GM19455 (cell line): ENCODE measurements around the gene SFXN5.

Source experiments
- ATAC-seq: cut with Tn5 transposase; IDR thresholded peaks from one replicate; pipeline ENCODE4 v1.9.1; 2021; ENCODE audit not compliant: unreplicated experiment

Gene SFXN5

DNA sequence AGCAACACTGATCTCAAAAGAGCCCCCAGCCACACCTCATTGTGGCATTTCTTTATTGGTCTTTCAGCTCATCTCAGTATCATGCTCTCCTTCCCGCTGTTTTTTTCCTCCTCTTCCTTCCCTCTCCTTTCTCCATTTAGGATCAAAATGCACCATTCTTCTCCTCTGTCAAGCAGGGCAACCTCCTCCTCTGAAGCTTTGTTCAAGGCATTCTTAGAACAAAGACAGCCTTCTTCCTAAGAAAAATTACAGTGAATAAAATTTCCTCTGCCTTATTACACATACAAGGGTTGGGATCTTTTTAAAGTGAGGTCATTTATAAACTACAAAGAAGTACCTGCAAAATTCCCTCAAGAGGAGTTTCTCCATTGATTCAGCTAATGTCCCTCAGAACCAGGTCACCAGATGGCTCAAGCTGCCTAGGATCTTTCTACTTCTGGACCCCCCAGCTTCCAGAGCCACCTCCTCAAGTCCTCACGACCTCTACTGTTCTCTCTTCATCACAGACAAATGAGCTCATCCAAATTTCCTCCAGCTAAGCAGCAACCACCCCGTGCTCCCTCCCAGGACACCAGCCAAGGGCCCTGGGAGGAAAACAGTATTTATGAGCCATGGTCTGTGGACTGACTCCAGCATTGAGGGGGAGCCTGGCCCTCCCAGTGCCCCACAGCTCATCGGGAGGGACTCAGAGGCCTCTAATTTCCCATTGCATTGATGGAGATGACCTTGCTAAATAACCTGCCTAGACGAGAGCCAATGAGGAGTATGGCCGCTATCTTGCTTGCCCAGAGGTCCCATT is 18.0 kb downstream of the SFXN5 start:
- no peak for ATAC-seq

DNA sequence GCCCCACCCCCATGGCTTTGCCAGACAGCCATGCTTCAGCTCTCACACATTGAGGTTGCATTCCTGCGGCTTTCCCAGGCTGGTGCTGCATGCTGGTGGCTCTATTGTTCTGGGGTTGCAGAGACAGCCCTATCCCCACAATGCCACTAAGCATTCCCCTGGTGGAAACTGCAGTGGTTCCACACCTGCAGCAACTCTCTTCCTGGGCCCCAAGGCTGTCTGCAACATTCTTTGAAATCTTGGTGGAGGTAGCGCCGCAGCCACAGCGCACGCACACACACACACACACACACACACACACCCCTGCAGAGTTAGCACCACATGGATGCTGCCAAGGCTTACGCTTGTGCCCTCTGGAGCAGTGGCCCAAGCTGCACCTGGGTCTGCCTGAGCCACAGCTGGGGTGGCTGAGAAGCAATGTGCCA is 21.4 kb downstream of the SFXN5 start:
- no peak for ATAC-seq

DNA sequence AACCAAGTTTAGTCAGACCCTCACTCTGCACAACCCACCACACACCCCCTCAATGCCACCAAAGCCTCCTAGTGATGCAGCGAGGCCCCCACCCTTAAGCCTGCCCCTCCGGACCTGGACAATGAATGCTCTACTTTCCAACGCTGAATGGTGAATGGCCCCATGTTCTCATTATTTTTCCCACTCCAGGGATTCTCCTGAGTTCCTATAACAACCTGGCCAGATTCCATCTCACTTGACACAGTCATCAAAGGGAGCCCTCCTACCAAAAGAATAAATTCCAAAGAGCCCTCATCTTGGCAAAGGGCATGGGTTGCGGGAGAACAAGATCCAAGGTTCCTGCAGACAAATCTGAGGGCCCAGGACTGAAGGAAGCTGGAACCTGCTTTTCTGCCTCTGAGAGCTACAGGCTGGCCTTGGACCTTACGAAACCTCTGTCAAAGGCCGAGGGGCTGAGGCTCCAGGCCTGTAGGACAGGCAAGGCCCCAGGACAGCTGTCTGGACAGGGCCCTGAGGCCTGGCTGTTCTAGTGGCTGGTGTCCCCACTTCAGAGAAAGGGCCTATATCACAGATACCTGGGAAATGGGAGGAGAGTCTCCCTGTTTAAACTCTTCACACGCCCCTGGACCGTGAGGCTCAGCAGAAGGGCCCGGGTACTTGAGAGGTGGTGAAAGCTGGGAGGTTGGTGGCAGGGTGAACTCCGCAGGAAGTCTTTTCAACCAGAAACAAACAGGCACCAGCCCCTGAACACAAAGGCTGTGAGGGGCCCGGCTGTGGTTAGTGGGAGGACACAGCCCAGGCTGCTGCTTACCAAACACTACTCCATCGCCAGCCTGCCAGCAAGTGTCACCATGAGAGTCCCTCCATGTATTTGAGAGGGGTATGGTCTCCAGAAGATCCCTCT is 27.3 kb downstream of the SFXN5 start:
- ATAC-seq = no peak

DNA sequence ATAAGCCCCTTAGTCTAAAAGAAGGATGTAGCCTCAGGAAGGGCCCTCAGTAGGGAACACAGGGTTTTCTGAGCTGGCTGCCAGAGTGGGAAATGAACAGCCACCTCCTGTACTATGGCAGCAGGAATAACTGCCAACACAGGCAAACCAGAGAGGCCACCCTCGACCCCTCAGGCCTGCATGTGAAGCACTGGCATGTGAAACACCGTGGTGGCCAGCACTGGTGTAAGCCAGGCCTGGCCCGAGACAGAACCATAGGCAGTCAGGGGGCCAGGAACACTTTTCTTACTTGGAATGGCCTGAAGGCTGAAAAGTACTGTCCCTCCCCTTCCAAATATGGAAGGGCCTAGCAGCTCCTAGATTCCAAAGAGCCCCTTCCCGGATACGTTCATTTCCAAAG is 28.2 kb downstream of the SFXN5 start:
- no peak for ATAC-seq

DNA sequence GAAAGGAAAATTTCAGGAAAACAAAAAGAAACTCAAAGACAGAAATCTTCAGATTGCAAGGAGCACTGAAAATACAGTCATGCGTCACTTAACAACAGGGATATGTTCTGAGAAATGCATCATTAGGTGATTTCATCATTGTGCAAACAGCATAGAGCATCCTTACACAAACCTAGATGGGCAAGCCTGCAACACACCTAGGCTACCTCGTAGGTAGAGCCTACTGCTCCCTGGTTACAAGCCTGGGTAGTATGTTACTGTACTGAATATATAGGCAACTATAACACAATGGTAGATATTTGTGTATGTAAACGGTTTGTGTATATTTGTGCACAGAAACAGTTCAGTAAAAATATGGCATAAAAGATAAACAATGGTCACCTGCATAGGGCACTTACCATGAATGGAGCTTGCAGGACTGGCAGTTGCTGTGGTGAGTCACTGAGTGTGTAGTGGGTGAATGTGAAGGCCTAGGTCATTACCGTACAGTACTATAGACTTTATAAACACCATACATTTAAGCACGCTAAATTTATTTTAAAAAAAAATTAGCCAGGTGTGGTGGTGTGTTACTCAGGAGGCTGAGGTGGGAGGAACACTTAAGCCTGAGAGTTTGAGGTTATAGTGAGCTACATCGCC is 33.4 kb downstream of the SFXN5 start:
- no peak for ATAC-seq

DNA sequence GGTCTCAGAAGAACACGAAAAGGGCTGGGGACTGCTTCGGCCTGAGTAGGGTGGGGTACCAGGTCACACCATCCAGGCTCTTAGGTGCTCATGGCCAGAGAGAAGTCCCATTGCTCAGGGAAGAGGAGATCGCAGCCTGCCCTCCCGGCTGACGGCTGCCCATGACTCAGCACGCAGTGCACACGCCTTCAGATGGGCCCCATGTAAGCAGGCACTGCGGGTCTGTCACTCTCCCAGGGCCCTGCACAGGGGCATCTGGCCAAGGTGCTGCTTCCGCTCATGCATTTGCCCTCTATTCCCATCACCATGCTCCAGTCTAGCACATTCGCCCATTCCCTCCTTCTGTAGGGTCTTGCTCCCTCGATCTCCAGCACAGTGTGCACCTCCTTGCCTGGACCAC is 34.7 kb downstream of the SFXN5 start:
- no peak for ATAC-seq

DNA sequence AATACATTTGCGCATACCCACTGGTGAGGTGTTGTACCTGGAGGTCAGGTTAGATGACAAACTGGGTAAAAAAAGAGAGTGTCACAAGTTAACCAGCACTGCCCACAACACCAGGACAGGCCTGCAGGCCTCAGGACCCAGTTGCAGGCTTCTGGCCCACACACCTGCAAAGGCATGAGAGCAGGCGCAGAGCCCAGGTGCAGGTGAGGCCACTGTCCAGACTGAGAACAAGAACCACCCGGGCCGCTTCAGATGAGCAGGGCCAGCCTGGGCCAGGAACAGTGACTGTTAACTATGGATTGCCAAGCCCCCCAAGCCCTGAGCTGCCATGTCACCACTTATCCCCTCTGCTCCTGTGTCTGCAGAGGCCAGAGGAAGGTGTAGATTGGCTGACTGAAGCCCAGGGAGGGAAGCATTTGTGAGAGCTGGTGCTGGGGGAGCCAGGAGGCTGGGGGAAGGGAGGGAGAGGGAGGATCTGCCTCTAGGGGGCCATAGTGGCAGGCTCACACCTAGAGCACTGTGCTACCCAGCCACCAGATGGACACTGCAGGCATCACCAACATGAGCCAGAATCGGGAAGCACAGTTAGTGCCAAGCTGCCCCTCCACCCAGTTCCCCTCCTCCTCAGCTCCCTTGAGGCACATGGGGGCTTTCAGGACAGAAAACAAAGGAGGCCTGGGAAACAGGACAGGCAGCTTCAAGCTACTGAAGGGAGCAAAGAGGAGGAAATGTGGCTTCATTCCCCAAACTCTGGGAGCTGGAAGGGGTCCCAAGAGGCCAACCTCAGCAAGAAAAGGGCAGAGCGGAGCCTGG is 35.4 kb downstream of the SFXN5 start:
- ATAC-seq = no peak

DNA sequence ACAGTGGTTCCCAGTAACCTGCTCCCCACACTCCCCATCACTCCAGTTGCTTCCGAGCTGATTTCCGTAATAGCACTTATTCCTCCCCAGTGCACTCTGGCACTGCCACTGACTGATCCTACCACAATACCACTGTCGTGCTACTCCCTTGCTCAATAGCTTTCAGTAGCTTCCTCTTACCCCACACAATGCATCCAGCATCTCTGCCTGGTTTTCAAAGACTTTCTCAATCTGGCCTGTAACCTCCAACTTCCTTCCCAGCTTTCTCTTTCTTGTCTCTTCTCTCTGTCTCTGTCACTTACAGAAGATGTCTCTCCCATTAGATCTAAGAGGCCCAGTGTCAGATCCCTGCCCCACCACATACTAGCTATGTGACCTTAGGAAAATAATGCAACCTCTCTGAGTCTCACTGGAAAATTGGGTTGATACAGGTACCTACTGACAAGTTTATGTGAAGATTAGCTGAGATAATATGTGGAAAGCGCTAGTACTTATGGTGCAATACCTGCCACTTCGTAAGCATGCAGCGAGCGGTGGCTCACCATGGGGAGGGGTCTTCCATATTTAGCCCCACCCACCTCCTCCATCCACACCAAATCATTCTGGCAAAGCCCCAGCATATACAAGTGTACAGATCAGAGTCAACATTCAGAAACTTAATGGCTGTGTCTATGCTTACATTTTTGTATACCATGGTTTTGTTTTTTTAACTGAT is 36.7 kb downstream of the SFXN5 start:
- no peak for ATAC-seq

DNA sequence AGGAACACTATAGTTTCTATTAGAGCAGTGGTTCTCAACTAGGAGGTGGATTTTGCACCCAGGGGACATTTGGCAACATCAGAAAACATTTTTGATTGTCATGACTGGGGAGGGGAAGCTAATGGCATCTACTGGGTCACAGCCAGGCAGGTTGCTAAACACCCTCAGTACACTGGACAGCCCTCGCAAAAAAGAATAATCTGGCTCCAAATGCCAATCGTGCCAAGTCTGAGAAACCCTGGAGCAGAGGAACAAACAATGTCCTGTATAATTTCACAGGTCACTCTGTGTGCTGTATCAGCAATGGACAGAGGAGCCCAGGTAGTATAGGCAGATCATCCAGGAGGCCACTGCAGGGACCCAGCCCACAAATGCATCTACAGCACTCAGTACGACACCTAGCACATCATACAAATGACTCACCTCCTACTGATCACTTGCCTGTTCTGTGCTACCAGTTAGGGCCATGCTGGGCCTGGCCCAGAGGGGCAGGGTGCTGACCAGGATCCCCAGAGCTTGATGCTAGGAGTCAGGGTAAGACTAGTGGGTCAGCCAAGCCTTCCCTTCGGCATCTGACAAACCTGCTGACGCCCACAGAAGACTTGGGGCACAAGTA is 37.6 kb downstream of the SFXN5 start:
- no peak for ATAC-seq

DNA sequence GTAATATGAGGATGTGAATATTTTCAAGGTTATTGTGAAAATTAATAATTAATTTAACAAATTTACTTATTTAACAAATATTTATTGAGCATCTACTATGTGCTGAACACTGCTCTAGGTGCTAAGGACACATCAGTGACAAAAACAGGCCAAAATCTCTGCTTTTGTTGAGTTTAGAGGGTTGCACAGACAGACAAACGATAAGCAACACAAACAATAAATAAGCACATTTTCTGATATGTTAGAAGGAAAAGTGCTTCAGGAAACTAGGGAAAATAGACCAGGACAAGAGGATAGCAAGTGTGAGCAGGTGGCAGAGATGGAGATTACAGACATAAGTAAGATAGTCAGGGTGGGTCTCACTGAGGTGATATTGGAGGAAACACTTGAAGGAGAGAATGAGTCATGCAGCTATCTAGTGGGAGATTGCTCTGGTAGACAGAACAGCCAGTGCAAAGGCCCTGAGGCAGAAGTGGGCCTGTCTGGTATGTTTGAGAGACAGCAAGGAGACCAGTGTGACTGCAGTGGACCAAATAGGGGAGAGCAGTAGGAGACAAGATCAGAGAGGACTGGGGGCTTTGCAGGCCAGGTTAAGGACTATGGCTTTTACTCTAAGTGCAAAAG is 38.3 kb downstream of the SFXN5 start:
- no peak for ATAC-seq

DNA sequence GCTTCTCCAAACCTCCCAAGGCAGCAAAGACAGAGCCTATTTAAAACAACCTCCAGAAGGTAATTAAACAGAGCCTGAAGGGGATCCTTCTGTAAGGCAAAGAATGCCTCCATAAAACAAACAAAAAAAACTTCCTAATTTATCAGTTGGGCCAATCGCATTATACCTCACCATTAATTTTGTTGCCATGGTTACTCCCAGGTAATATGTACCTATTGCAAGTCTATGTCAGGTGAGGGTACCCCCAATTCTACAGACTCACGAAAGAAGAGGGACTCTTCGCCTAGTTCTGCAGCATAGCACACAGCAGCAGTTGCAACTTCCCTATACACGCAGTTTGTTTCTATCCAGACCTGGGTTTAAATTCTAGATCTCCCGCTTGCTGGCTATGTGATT is 38.8 kb downstream of the SFXN5 start:
- no peak for ATAC-seq

DNA sequence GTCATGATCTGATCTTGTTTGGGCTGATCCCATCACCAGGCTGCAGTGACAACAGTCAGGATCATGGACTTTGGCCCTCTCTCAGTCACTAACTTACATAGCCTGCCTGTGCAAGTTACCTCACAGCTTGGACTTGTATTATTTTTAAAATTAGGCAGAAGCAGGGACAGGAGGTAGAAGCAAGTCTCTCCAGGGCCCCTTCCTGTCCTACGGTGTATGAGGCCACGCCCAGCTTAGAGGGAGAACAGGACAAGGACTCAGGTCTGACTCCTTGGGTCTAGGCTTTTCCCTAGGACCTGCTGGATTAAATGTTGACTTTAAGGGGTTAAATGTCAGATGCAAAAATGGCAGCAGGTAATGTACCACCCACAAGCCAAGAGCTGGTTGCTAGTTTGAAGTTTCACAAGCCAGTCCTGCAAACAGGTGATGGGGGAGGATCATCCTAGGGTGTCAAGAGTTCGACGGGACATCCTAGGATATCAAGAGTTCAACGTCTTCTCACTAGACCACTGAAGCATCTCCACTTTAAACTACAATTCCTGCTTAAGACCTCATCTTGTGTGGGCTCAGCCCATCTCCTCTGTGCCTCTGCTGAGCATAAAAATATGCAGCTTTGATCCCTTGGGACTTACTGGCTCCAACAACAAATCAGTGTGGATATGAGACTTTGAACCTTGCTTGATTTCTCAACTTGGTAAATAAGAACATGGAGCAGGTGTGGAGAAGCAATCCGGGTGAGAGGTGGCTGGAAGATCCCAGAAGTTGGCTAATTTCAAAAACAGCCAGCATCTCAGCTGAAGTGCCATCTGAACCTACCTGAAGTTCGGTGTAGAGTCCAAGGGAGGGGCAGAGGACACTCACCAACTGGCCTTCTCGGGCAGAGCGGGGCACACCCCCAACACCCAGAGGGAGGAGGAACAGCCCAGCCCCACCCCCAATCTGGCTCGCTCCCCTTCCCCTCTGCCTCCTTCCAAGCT is 39.5 kb downstream of the SFXN5 start:
- no peak for ATAC-seq

DNA sequence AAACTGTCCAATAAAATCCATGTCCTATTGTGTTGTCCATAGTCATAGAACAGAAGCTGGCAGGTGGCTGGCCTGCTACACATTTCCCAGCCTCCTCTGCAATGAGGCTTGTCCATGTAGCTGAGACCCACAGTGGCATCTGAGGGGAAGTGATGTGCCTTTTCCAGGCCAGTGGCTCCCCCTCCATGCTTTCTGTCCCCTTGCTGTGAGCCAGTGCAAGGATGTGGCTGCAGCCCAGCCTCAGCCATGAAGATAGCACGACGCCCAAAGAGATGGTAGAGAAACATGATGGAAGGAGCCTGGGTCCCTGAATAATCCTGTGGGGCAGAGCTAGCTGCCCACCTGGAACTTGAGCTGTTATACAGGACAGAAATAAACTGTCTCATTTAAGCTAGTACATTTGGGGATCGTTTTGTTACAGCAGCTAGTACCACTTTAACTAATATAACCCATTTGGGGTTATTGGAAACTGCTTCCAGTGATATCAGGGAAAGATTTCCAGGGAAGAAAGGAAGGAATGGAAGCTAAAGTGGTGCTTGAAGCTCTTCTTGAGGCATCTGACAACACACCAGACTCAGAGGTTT is 40.3 kb downstream of the SFXN5 start:
- ATAC-seq = no peak

DNA sequence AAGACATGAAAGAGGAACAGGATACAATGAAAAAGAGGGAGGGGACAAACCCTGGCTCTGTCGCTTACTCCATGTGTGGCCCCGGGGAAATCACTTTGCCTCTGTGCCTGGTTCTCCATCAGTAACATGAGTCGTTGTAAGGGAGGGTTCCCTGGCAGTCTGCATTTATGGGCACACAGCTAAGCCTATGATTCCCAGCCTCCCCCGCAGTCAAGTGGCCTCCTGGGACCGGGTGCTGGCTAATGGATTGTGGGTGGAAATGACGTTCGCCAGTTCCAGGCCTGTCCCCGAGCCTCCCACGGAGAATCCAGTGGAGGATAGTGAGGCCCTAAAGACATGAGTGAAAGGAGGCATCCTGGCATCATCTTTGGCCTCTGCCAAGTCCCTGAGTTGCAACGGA is 42.7 kb downstream of the SFXN5 start:
- ATAC-seq = no peak

DNA sequence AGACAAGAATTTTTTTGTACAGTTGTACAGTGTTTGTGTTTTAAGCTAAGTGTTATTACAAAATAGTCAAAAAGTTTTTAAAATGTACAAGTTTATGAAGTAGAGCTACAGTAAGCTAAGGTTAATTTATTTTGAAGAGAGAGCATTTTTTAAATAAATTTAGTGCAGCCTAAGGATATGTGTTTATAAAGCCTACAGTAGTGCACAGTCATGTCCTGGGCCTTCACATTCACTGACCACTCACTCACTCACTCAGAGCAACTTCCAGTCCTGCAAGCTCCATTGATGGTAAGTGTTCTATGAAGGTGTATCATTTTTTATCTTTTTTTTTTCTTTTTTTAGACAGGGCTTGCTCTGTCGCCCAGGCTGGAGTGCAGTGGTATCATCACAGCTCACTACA is 44.2 kb downstream of the SFXN5 start:
- no peak for ATAC-seq

DNA sequence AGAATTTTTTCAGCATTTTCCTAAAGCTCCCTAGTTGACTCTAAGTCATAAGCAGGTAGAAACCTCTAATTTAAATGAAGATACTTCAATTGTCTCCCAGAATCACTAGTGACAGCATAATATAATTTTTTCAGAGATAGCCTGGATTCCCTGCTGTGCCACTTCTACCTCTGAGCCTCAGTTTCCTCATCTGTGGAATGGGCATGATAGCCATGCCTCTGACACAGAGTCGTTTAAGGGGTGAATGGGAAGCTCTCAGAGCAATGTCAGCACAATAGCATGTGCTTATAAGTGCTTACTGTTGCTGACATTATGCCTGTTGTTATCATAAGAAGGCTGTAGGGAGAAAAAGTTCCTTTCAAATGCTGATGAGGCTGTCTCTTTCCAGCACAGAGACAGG is 48.0 kb downstream of the SFXN5 start:
- ATAC-seq = no peak

DNA sequence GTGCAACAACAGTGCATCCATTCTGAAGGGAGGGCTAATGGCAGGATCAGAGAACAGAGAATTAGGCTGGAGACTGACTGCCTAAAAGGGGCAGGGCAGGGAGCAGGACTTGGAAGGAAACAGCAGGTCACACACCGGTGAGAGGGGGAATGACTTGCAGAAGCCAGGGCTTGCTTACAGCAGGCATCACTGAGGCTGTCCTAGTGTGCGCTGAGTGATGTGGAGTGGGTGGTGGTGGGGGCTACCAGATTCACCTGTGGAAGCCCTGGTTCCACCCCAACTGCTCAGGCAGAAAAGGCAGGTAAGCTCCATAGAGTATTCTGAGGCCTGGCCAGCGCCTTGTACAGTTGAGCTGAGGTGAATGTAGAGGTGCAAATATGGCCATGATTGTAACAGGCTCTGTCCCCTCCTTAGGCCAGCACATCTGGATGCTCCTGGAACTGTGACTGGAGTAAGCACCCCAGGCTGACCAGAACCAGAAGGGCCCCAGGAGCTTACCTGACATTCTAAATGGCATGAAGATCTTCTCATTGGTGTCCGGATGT is 49.4 kb downstream of the SFXN5 start:
- no peak for ATAC-seq
